DND-41 (cell line): Measurements from ENCODE around the gene TNFRSF19.

Source experiments
- ATAC-seq: fragments of 200-7000 bp; cut with Tn5 transposase; 3 replicates; pipeline ENCODE4 v1.9.1; 2021; ENCODE audit warnings: low read depth; ENCODE audit not compliant: insufficient read depth
- DNase-seq: peaks from one replicate; pipeline ENCODE4 v3.0.0-alpha.2; 2020
- H2AFZ ChIP-seq: 2 replicates; pipeline ENCODE4 v1.6.0; 2012; ENCODE audit warnings: low read depth, low read length
- H3K27ac ChIP-seq: 2 replicates; pipeline ENCODE4 v1.5.1; 2012; ENCODE audit warnings: low read length, inconsistent platforms
- H3K27me3 ChIP-seq: fragments of 200-600 bp; sonication (generic); 2 replicates; pipeline ENCODE4 v1.6.0; 2012; ENCODE audit warnings: low read length, mild to moderate bottlenecking, inconsistent platforms; ENCODE audit not compliant: insufficient read depth, poor library complexity
- H3K36me3 ChIP-seq: 2 replicates; pipeline ENCODE4 v1.5.1; 2012; ENCODE audit warnings: low read length, inconsistent platforms; ENCODE audit not compliant: insufficient read depth
- H3K4me1 ChIP-seq: 2 replicates; pipeline ENCODE4 v1.5.1; 2012; ENCODE audit warnings: mild to moderate bottlenecking, low read length; ENCODE audit not compliant: insufficient read depth
- H3K4me2 ChIP-seq: 2 replicates; pipeline ENCODE4 v1.6.0; 2012; ENCODE audit warnings: mild to moderate bottlenecking, moderate library complexity, low read length, inconsistent platforms; ENCODE audit not compliant: insufficient read depth
- H3K4me3 ChIP-seq, 2 experiments: fragments of 200-600 bp in 1 of 2; shearing (Covaris generic) in 1 of 2; 2 replicates each; pipeline ENCODE4 v1.5.1; 2012 to 2016; ENCODE audit warnings: inconsistent platforms in 2 of 2, low read length in 2 of 2, mild to moderate bottlenecking in 2 of 2, low read depth in 1 of 2, moderate library complexity in 1 of 2
- H3K79me2 ChIP-seq: 2 replicates; pipeline ENCODE4 v1.6.0; 2012; ENCODE audit warnings: low read length, inconsistent platforms; ENCODE audit not compliant: insufficient read depth
- H3K9ac ChIP-seq: 2 replicates; pipeline ENCODE4 v1.6.0; 2012; ENCODE audit warnings: low read depth, mild to moderate bottlenecking, inconsistent platforms, low read length, moderate library complexity
- H3K9me3 ChIP-seq: 2 replicates; pipeline ENCODE4 v1.5.1; 2012; ENCODE audit warnings: low read length, moderate library complexity, mild to moderate bottlenecking, inconsistent platforms; ENCODE audit not compliant: insufficient read depth, severe bottlenecking
- H4K20me1 ChIP-seq: 2 replicates; pipeline ENCODE4 v1.6.0; 2012; ENCODE audit warnings: low read length; ENCODE audit not compliant: insufficient read depth
- CTCF ChIP-seq: IDR thresholded peaks from 2 replicates; pipeline ENCODE4 v1.5.1; 2012; ENCODE audit warnings: borderline replicate concordance, low read length, moderate library complexity, mild to moderate bottlenecking; ENCODE audit not compliant: poor library complexity, severe bottlenecking; ENCODE audit errors: extremely low read depth
- EZH2 ChIP-seq: IDR thresholded peaks from 3 replicates; pipeline ENCODE4 v1.6.1; 2012; ENCODE audit warnings: borderline replicate concordance, low read depth, mild to moderate bottlenecking, moderate library complexity, low read length, inconsistent platforms; ENCODE audit not compliant: severe bottlenecking

TNFRSF19 gene

GRCh38 chr13:23623394-23623793, 53.2 kb downstream of the TNFRSF19 start:
- TF ChIP-seq EZH2 (no peak), CTCF (no peak)
- no peak for DNase-seq
- H2AFZ ChIP-seq: no peak overlapping the region

GRCh38 chr13:23626700-23627099, 56.5 kb downstream of the TNFRSF19 start:
- no peak overlapping the region for H3K4me3 ChIP-seq
- ATAC-seq: no peak
- H3K79me2 ChIP-seq: no peaks in the 10 kb centered on the region
- no peak overlapping the region for H3K9ac ChIP-seq
- TF ChIP-seq CTCF: no peak
- TF ChIP-seq EZH2: no peak
- H3K9me3 ChIP-seq: no peaks in the 10 kb centered on the region
- H4K20me1 ChIP-seq: no peaks in the 10 kb centered on the region
- no peak overlapping the region for H3K4me2 ChIP-seq
- no peaks in the 10 kb centered on the region for H3K36me3 ChIP-seq
- no peaks in the 10 kb centered on the region for H3K27me3 ChIP-seq
- no peak for DNase-seq
- H3K4me1 ChIP-seq: no peaks in the 10 kb centered on the region
- H2AFZ ChIP-seq: no peak overlapping the region
- H3K27ac ChIP-seq: no peak overlapping the region

More at GRCh38 chr13:23623394-23623793, 53.2 kb downstream of the TNFRSF19 start:
- no peak overlapping the region for H3K4me3 ChIP-seq
- no peaks in the 10 kb centered on the region for H3K27me3 ChIP-seq
- H3K4me1 ChIP-seq: no peaks in the 10 kb centered on the region
- ATAC-seq: no peak
- H4K20me1 ChIP-seq: 0 out of 2 replicates have a peak, but pooled peaks cover 5% of the 10 kb centered on the region
- no peaks in the 10 kb centered on the region for H3K9me3 ChIP-seq
- H3K36me3 ChIP-seq: no peaks in the 10 kb centered on the region
- H3K9ac ChIP-seq: no peak overlapping the region
- no peak overlapping the region for H3K27ac ChIP-seq
- no peaks in the 10 kb centered on the region for H3K79me2 ChIP-seq
- H3K4me2 ChIP-seq: no peak overlapping the region

GRCh38 chr13:23627410-23627809, 57.2 kb downstream of the TNFRSF19 start:
- Histone ChIP-seq H3K27me3 (no peaks in the 10 kb centered on the region), H3K4me1 (no peaks in the 10 kb centered on the region)
- ATAC-seq: no peak

More at GRCh38 chr13:23627410-23627809, 57.2 kb downstream of the TNFRSF19 start:
- no peak overlapping the region for H2AFZ ChIP-seq
- no peaks in the 10 kb centered on the region for H4K20me1 ChIP-seq
- no peak for TF ChIP-seq CTCF
- no peak for TF ChIP-seq EZH2
- H3K27ac ChIP-seq: no peak overlapping the region
- no peak overlapping the region for H3K4me2 ChIP-seq
- no peaks in the 10 kb centered on the region for H3K9me3 ChIP-seq
- H3K36me3 ChIP-seq: no peaks in the 10 kb centered on the region
- H3K9ac ChIP-seq: no peak overlapping the region
- no peak for DNase-seq
- no peak overlapping the region for H3K4me3 ChIP-seq
- no peaks in the 10 kb centered on the region for H3K79me2 ChIP-seq
